Prostate gland (tissue), 2 donors: ENCODE data around the gene IGFBP7.

Experiments
- CTCF ChIP-seq, 4 experiments: fragments of 200-600 bp in 2 of 4; fragments of 450-650 bp in 2 of 4; sonication (generic) in 2 of 4; IDR thresholded peaks; 1 replicate in 3 of 4; 2 replicates in 1 of 4; pipeline ENCODE4 v1.5.1; 2016 to 2019; ENCODE audit warnings: antibody characterized with exemption in 4 of 4, mild to moderate bottlenecking in 2 of 4, moderate library complexity in 2 of 4
- POLR2A ChIP-seq: fragments of 450-650 bp; IDR thresholded peaks from one replicate; pipeline ENCODE4 v1.6.1; 2016; ENCODE audit warnings: antibody characterized with exemption, mild to moderate bottlenecking
- POLR2AphosphoS5 ChIP-seq: sonication (generic); formaldehyde crosslinking; IDR thresholded peaks from one replicate; pipeline ENCODE4 v1.6.1; 2017; ENCODE audit warnings: antibody characterized with exemption

DNA sequence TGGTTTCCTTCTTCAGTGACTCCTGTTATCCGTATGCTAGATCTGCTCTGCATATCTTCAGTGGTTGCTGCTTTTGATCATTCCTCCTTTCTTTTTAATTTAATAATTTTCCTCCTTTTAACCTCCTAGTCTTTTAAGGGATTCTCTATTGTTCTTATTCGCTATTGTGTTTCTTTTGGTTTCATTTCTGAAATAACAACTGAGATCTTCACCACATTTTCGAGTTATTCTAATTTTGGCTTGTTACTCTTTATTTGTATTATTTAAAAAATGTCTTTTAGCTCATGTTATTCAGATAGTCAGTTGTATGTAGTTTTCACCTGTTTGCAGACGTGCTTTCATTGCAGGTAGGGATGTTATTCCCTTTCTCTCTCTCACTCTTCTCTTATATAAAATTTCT lies 24.9 kb downstream of the IGFBP7 start:
- TF ChIP-seq CTCF (IDR thresholded peaks at IDR 0.05) = no peak
- no peak for TF ChIP-seq POLR2A
- TF ChIP-seq POLR2AphosphoS5 = no peak
